Dedifferentiated amniotic fluid mesenchymal stem cell (primary cell): ENCODE data around the gene JMY.
A peak's percentile ranks its signal among the peaks of the same experiment; 100 is the strongest.

Experiments used
- DNase-seq: peaks from one replicate; pipeline ENCODE4 v3.0.0-alpha.2; 2016; ENCODE audit errors: extremely low spot score

The JMY gene

DNA sequence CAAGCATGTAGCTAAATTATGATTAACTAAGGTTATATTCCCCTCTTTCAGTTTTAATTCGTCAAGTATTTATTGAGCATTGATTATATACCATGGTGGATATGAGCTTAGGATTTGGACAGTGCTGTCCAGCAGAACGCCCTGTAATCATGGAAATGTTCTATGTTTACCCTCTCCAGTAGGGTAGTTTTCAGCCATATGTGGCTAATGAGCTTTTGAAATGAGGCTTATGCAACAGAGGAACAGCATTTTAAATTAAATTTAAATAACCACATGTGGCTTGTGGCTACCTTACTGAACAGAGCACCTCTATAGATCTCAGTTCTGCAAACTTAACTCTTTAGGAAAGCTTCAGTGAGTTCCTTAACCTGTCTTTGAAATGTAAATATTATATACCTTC, 59.1 kb downstream of the JMY start:
- no peak for DNase-seq

DNA sequence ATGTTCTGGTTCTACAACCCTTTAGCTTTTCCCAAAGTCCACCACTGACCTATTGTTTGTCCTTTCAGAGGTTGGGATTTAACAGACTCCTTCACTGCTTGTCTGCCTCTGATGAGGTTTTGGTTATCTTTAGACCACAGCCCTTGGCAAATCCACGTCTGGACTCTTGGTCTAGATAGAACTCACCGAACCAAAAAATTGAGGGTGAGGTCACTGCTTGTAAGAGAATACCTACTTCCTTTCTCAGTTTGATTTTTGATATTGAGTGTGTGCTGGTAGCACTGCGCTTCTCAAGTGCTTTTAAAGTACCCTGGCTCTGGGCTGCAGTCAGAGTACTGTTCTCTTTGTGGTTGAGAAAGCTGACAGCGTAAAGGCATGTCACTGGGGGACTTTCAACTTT, 61.7 kb downstream of the JMY start:
- no peak for DNase-seq

DNA sequence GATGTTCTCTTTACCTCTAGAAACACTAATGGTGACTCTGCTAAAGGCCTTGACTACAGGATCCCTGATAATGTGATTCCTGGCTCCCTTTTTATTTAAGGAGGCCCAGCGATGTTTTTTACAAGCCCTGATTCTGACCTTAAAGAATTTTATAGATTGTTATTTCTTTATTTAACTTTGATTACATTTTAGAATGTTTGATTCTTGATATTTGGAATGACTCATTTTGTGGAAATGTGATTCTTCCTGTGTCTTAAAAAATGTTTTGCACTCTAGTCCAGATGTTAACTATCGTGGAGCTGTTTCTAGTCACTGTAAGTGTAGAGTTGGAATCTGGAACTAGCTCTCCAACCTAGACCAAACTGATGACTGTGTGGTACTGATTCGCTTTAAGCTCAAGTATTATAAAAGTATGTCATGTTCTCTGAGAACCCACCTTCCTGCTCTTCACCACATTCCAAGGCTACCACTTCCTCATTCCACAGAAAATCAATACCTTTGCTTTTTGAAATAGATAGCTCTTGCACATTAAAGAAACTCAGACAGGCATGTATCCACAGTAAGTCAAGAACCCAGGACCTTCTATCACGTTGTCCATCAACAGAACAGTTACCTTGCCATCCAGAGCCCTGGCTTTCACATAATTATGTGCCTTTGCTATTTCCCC, 65.2 kb downstream of the JMY start:
- no peak for DNase-seq

DNA sequence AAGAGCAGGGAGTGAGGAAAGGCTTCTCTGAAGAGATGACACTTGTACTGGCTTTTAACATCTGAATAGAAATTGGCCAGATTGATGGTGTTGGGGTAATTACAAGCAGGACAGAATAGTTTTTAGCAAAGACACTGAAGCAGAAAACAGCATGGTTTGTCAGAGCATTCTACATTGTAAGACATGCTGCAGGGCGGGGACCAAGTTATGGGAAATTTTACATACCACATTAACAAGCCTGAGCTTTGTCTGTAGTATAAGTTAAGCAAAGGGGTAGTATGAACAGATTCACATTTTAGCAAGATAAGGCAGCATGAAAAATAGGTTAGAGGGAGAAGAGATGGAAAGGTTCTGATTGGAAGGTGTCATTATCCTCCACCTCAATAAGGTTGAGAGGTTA, 66.5 kb downstream of the JMY start:
- DNase-seq, result no peak

DNA sequence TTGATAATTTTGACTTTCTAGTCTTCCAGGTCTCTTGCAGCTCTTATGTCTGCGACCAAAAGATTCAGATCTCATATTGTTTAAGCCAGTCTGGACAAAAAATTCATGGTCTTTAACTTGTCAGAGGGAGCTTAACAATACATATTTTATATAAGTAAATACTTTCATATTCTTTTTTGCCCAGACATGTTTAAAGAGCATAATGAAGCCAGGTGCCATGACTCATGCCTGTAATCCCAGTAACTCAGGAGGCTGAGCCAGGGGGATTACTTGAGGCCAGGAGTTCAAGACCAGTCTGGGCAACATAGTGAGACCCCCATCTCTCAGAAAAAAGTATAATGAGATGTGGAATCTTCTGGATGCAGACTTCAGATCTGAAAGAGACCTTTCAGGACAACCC, 69.8 kb downstream of the JMY start:
- DNase-seq, result no peak

DNA sequence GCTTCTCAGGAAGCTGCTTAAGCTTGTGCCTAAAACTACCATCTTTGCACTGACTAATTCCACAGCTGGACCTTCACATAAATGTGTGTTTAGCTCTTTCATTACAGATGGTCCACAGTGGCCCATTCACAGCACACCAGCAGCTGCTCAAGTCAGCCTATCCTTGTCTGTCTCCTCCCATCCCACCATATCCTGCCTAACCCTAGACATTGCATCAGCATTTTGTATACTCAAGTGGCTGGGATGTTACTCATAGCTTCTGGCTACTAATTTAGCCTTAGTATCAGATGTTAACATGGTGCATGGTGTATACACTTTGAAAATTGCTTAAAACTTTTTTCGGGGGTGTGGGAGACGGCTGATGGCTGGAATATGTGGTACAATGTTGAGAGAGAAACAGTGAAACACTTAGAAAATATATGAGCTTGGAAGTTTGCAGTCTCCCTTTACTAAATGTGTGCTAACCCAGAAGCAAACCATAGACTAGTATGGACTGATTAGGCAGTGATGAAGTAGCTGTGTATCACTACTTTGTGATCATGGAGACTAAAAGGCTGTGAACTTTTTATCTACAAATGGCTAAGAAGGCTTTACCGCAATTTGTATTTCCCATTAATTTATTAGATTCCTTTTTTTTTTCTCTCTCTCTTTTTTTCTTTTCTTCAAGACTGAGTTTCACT, 83.1 kb downstream of the JMY start:
- peak; percentile 87 for DNase-seq

DNA sequence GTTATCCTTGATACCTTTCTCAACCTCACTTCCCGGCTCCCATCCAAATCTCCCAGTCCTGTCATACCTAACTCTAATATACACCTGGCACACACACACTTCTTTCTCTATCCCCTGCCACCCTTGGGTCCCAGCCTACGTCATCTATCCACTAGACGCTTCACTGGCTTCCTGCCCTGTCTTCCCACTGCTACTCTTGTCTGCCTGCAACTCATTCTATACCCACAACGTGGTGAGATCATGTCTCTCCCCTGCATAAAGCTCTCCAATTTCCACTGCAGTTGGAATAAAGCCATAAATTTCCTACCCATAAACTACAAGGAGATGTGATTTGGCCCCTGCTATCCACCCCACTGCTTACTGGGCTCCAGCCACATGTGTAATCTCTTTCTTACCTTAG, 93.5 kb downstream of the JMY start:
- DNase-seq, result no peak

DNA sequence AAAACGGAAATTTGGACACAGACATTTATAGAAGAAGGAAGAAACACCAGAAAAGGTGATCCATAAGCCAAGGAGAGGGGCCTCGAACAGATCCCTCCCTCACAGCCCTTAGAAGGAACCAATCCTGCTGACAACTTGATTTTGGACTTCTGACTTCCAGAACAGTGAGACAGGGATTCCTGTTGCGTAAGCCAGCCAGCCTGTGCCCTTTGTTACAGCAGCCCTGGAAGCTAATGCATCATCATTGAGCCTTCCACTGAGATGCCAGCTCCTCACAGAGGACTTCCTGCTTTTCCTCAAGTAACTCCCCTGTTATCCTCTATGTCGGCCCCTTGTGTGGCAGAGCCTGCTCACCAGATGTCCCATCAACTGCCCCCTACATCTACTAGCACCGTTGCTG, 94.1 kb downstream of the JMY start:
- DNase-seq, result no peak

DNA sequence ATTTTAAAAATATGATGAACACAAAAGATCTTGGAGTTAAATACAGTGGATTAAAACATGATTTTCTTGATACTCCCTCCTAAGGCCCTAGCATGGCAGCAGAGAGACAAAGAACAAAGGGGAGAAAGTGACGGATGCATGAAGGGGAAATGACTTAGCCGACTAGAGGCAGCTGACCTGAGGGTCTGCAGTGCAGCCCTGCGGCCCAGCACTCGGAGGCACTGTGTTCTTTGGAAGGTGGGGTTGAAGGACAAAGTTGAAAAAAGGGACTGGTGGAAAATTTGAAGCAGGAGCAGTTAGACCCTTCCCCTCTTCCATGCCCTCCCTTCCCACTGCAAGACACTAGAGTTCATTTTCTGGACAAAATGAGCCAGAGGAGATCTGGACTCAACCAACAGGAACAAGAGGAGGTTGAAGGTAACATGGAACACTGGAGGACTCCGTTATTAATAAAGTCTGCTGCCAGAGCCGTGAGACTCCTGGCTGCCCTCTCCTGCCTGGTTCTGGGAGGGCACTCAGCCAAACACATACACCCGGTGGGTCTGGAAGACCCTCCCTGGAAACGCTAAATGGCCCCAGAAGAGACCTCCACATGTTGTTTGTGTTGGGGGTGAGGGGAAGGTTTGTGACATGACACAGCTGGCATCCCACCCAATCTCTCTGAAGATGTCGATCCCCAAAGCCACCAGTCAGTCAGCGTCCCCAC, 98.1 kb downstream of the JMY start:
- DNase-seq, result no peak

DNA sequence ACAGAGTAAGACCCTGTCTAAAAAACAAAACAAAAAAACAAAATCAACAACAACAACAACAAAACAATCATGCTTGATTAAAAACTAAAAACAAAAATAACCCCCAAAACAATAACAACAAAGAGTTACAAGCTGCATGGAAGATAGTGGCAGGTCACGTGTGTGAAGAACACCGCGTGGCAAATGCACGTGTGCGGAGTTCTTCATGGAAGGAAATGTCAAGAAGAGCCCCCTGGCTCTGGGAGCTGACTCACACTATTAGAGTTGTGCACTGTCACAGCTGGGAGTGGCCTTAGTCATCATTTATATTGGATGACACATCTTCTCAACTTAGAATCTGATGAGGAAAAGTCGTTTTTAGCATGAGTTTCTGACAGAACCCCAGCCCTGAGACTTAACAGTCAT, 110.5 kb downstream of the JMY start:
- peak; percentile 38 for DNase-seq

DNA sequence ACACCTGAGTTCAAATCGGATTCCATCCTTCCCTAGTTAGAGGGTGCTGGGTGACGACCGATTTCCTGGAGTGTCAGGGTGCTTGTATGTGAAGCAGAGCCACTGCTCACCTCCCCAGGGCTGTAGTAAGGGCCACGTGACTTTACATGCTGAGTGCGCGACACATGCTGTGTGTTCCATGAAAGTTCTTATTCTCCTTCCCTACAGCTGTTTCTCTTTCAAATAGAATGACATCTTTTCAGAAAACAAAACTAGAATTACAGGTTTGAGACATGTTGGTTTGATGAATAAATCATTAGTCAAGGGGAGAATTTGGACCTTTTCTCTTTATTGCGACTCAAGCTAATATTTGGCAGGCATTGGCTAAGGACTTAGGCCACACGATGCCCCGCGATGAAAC, 113.1 kb downstream of the JMY start:
- no peak for DNase-seq

DNA sequence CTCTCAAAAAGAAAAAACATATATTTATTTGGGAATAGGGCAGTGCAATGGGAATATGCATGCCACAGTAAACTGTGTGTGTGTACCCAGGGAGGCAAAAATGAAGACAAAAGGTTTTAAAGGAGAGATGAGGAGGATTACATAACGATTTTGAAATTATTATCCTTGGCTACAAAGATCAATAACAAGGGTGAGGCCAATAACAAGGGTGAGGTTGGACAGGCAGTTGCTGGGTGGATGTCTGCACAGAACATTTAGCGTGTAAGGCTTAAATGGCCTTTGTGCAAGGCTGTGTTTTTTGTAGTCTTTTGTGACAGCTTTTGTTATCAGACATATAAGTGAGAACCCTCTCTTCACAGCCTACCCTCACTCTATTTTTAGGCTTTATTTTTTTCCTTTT, 114.0 kb downstream of the JMY start:
- no peak for DNase-seq

DNA sequence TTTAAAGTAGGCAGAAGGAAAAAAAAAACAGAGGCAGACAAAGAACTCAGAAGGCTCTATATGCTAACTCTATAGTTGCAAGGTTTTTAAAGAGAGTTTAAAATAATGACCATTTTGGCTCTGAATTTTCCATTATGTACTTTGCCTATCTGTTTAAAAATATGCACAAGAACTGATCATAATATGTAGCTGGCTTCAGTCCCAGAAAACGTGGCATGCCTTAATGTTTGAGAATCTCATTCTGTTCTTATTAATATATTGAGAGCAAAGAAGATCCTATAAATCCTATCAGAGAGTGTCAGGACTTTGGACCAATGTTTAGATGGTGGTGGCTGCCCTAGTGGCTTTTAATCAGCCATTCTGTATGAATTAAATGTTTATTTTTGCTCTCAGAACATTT, 121.5 kb downstream of the JMY start:
- peak; percentile 26 for DNase-seq
